ENCODE results near the gene PLA2G2E.
"Not testable (repeated sequence)": the region's sequence is repeated elsewhere in the genome, so short reads cannot be mapped to it uniquely, and the experiment has no call there.

Gene PLA2G2E

GRCh38 chr1:19880841-19881240, 42.6 kb downstream of the PLA2G2E start:
- FAIRE-seq = not testable (repeated sequence)

GRCh38 chr1:19879661-19880060, 43.8 kb downstream of the PLA2G2E start:
- no peak for FAIRE-seq

GRCh38 chr1:19879227-19879626, 44.2 kb downstream of the PLA2G2E start:
- no peak for FAIRE-seq

- FAIRE-seq = no peak
Observed at GRCh38 chr1:19878637-19878985, 44.8 kb downstream of the PLA2G2E start.

GRCh38 chr1:19877821-19878636, 45.4 kb downstream of the PLA2G2E start:
- FAIRE-seq = no peak

GRCh38 chr1:19877181-19877750, 46.2 kb downstream of the PLA2G2E start:
- no peak for FAIRE-seq

- no peak for FAIRE-seq
Observed at GRCh38 chr1:19872190-19872589, 51.2 kb downstream of the PLA2G2E start.

All from G401.6 (cell line).